Measurements from ENCODE around the gene KCNJ11.

KCNJ11 gene

DNA sequence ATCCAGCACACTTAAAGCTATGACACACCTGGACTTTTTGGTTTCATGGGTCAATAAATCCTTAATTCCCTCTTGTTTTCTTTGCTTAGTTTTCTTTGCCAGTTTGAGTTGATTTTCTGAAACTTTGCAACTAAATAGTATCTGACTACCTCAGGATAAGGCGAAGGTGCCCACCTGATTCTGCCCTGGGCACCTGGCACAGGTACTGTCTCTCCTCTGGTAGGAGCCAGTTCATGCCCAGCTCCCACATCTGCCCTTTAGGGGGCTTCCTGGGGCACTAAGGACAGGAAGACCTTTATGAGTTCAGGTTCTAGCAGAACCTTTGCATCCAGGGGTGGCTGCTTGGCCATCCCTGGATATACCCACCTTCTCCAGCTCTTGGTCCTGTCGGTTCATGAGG is 19.6 kb upstream of the KCNJ11 start:
- DNase-seq, result no peak

DNA sequence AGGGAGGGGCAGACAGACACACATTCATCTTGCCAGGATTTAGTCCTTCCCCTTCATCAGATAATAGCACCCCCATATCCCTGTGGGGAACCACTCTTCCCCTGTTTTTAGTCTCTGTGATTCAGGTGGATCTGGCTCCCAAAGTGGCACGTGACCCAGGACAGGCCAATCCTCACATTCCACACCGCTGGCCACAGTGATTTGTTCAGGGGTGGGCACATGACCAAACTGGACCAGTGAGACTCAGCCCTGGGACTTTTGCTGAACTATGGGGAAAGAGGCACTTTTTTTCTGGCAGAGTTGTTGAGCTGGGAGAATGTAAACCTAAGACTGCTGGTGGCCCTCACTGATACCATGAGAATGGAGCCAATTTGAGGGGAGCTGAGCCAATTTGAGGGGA is 19.1 kb upstream of the KCNJ11 start:
- DNase-seq, result no peak

- no peak for DNase-seq
Observed at GRCh38 chr11:17406818-17407149, 18.3 kb upstream of the KCNJ11 start.

DNA sequence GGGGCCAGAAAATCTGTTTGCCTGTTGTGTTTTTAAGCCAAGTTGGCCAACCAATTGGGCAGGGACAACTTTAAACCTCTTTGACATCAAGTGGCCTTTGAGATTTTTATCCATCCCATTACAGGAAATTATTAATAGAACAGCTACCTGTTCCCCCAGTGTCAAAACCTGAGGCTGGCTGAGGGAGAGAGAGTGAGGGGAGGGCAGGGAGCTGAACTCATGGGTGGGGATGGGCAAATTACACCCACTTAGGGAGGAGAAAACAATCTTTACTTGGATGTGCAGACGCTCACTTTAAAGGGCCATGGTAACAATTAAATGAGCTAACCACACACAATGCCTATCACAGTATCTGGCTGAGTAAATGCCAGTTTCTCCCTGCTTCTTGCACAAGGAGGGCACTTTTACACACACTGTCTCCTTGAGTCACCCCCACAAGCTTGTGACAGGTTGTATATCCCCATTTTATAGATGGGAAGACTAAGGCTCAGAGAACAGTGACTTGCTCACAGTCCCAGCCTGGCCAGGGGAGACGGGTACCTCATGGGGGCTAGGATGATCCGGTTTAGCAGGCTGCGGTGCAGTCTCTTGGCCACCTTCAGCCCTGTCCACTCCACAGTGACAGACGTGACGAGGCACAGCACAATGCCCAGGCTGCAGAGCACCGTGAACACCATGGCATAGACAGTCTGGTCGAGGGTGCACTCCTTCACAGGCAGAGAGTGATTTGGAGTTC is 17.8 kb upstream of the KCNJ11 start:
- no peak for DNase-seq

DNA sequence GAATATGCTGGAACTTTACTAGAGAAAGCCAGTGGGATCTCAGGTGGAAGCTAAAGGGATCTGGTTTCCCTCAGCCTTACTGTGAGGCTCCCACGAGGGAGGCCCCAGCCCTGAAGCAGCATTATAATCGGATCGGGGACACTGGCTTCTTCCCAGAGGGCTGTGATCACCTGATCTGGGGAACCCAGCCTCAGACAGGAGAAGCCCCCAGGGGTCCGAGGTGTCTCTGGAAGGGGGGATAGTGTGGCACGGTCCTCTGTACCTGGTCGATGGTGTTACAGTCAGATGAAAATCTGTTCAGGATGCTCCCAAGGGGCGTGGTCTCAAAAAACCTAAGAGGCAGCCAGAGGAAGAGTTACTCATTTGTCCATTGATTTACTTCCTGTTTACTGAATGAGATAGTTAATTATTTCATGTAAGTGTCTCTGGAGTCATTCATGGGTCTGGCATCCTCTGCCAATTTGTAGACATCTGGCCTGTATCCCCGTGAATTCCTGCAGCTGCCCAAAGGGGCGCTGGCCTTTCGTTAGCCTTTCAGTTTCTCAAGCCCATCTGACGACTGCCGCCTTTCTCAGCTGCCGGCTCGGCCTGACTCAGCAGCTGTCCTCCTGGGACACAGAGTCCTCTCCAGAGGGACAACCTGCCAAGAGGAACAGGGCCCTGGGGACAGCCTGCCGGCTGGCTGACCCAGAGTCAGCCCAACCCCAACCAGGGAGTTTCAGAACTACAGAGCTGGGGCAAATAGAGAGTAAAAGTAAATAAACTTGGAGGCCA is 17.0 kb upstream of the KCNJ11 start:
- peak; percentile 51 for DNase-seq

DNA sequence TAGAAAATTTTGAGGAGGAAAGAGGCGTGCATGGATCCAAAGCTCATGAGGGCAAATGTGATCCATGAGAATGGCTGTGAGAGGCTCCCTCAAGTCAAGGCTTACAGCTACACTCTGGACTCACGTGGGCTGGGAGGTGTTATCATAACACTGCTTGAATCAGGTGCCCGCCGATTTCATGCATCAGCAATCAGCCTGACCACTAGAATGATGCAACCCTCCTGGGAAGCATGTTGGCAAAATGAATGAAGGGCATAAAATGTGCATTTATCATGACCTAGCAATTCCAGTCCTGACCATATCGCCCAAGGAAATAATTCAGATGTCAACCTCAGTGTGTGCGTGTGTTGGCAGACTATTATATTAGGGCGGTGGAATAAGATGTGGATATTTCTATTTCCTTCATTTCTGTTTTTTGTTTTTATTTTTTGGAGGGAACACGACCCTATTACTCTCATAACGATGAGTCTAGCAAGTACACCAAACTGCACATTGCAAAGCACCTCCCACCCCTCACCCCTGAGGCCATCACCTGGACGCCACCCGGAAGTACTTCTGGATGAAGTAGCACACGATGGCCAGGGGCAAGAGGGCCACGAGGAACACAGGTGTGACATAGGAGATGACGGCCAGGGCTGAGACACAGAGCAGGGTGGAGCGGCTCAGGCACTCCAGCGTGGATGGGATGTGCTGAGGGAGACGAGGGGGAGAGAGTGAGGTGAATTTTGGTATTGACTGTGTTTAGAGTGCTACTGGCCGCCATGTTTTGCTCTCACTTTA is 15.7 kb upstream of the KCNJ11 start:
- DNase-seq, result peak; percentile 68

- no peak for DNase-seq
Observed at GRCh38 chr11:17402486-17402885, 14.0 kb upstream of the KCNJ11 start.

DNA sequence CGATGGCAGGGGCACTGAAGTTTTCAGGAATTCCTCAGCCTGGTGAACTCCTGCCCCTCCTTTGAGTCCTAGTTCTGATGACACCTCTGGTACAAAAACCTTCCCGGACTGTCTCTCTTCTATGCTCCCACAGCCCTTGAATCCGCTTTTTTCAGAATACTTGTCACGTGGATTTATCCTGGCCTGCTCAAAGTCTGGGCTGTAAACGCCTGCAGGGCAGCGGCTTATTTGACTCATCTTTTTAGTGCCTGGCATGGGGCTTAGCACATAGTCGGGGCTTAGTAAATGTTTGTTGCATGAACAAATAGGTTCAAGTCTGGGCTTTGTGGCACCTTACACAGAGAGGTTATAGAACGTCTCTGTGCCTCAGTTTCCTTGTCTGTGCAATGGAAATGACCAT is 13.4 kb upstream of the KCNJ11 start:
- DNase-seq, result no peak

GRCh38 chr11:17401316-17401715 is 12.9 kb upstream of the KCNJ11 start:
- no peak for DNase-seq

DNA sequence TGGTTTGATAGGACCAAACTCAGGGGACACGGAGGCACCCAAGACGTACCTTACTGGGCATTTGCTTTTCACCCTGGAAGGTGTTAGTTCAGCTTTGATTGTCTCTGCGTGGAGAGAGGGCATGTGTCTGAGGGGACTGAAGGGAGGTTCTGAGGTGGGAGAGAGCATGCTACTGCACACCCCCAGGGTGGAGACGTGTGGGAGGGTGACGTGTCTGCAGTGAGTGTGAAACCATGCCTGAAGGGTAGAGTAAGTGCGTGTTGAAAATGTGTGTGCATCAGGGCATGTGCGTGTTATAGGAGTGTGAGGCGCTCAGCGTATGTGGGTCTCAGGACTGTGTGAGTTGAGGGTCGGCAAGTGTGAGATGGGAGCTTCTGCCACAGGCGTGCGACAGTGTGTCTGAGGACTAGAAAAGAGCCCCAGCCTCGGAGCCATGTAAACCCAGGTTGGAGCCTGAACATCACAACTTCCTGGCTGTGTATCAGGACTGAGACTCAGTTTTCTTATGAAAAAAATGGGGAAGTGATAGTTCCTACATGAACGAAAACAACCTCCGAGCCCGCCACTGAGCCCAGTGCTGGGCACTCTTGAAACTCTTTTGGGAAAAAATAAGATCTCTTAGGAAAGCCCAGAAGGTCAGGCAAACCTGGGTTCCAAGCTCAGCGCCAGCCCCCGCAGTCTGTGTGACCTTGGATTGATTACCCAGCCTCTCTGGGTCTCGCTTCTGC is 11.8 kb upstream of the KCNJ11 start:
- no peak for DNase-seq

- DNase-seq, result no peak
Observed at GRCh38 chr11:17399236-17399635, 10.8 kb upstream of the KCNJ11 start.

- DNase-seq, result no peak
Observed at GRCh38 chr11:17397311-17398002, 9.0 kb upstream of the KCNJ11 start.

DNA sequence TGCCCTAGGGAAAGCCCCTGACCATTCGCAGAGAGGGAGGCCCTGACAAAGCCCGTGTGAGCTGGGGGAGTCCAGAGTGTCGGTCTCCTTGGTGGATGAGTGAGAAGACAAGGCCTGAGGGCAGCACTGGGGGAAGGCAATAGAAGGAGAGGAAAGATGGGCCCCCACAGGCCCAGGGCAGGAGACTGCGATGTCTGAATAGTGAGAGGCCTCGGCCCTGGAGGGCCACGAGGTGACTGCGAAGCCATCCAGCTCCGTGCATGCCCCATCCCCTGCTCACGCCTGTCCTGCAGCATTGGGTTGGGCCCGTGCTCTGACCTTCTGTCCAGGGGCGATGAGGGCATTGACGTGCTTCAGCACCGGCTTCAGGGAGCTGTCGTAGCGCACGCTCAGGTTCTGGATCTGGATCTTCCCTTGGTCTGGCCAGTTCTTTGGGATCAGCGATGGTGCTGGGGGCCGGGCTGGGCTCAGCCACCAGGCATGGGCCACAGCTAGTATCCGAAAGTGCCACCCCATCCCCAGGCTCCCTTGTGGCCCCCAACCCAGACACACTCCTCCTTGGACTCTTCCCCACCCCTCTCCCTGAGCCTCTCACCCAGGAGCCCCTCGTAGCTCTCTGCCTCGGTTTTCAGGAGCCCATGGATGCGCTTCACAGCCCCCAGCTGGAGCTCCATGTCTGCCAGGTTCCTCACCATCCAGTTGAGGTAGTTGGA is 8.3 kb upstream of the KCNJ11 start:
- DNase-seq, result no peak

DNA sequence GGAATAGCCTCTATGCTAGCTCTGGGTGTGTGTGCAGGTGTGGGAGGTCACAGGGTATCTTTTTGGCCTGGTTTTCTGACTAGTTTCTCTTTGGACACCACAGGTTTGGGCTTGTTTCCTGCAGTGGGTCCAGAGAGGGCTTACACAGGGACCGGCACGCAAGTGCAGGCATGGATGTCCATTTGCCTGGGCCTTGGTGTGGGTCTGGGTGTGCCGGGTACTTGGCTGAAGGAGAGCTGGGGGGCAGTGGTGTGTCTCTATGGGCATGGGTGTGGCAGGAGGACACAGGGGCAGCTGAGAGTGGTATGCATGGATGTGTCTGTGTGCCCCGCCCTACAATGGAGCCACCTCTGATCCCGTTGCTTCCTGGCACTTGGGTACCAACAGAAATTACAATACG is 7.5 kb upstream of the KCNJ11 start:
- DNase-seq, result no peak

DNA sequence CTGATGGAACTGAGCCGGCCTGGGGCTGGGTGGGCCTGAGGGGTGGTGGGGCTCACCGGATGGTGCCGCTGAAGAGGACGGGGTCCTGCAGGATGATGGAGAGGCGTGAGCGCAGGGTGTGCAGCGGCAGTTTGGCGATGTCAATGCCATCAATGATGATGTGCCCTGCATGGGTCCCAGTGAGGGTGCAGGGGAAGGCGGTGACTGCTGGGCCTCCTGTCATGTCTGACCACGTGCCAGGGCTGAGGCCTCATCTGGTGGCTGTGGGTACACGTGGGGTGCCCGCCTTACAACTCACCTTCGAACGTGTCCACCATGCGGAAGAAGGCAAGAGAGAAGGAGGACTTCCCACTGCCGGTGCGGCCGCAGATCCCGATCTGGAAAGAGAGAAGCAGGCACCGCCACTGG is 7.1 kb upstream of the KCNJ11 start:
- no peak for DNase-seq

DNA sequence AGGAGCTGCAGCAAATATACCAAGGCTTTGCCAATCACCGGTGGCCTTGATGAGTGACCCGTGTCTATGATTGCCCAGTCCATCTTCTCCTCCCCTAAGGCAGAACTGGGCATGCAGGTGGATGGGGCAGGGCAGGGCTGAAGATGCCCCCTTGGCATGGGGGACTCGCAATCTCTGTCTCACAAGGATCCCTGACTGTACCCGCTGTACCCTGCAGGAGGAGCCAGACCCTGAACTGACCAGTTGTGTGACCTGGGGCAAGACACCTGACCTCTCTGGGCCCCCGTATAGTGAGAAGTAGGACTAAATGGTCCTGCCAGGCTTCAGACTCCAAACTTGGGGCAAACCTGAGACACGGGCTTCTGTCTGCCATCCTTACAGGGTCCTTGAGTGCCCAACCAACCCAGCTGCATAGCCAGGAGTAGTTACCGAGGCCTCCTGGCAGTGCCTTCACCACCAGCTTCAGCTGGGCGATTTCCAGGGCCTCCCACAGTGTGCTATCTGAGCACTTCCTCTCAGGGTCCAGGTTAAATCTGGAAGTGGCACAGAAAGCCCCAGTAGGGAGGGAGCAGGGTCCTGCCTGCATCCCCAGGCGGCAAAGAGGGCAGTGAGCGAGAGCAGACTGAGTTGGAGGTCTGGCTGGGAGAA is 6.4 kb upstream of the KCNJ11 start:
- no peak for DNase-seq

DNA sequence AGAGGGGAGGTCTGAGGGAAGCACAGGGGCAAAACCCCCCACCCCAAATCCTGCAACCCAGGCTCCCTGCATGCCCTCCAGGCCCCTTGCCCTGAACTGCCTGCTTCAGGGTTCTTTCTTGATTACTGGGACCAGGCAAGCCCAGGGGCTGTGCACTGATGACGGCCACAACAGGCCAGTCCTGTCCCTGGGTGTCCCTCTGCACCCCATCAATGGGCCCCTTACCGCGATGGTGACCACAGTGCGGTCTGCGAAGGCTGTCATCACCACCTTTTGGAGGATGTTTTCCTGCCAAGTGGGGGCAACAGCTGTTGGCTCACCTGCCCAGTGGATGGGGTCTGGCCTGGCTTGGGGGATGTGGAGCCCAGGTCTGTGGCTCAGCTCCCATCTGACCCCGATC is 5.0 kb upstream of the KCNJ11 start:
- DNase-seq, result no peak

GRCh38 chr11:17392872-17393271 is 4.4 kb upstream of the KCNJ11 start:
- no peak for DNase-seq

- DNase-seq, result no peak
Observed at GRCh38 chr11:17391493-17392355, 3.3 kb upstream of the KCNJ11 start.

- DNase-seq, result no peak
Observed at GRCh38 chr11:17389957-17390649, 1.6 kb upstream of the KCNJ11 start.
